Natural killer cell (primary cell): ENCODE results near the gene CERS6. TPM values are rescaled to one million over a fixed set of nuclear protein-coding genes. Genes with fewer than 3 reads are reported as not detected.

Experiments
- ATAC-seq, 3 donors: fragments of 150-1000 bp in 2 of 3; fragments of 200-7000 bp in 1 of 3; cut with Tn5 transposase; 1 replicate in 1 of 3; 2 replicates in 2 of 3; pipeline ENCODE4 v1.10.0; 2021; ENCODE audit warnings: mild to moderate bottlenecking in 2 of 3, moderate library complexity in 2 of 3
- DNase-seq, 2 donors: peaks; one replicate each; pipeline versions ENCODE4 v3.0.0 to v3.0.0-alpha.2; 2013 to 2021; ENCODE audit warnings: mixed read lengths in 1 of 2
- H3K27ac ChIP-seq: one replicate; pipeline ENCODE4 v1.5.1; 2013; ENCODE audit warnings: mild to moderate bottlenecking, low read length
- H3K27me3 ChIP-seq: one replicate; pipeline ENCODE4 v1.6.1; 2013; ENCODE audit warnings: low read length; ENCODE audit not compliant: control insufficient read depth, insufficient read depth
- H3K36me3 ChIP-seq: one replicate; pipeline ENCODE4 v1.6.1; 2013; ENCODE audit warnings: low read length; ENCODE audit not compliant: control insufficient read depth, insufficient read depth
- H3K4me1 ChIP-seq: one replicate; pipeline ENCODE4 v1.6.1; 2013; ENCODE audit warnings: low read length; ENCODE audit not compliant: control insufficient read depth, insufficient read depth
- H3K4me3 ChIP-seq: one replicate; pipeline ENCODE4 v1.5.1; 2013; ENCODE audit warnings: low read length
- H3K9me3 ChIP-seq: one replicate; pipeline ENCODE4 v1.6.1; 2013; ENCODE audit warnings: low read length; ENCODE audit not compliant: control insufficient read depth, insufficient read depth
- H3K27ac Mint-ChIP-seq, 2 donors: one replicate each; pipeline ENCODE4 v1.8.0; 2022; ENCODE audit warnings: mild to moderate bottlenecking in 2 of 2, mixed read lengths in 2 of 2, moderate library complexity in 1 of 2
- H3K27me3 Mint-ChIP-seq, 2 donors: one replicate each; pipeline ENCODE4 v1.8.0; 2022; ENCODE audit warnings: low read depth in 2 of 2, mixed read lengths in 2 of 2
- H3K36me3 Mint-ChIP-seq: one replicate; pipeline ENCODE4 v1.8.0; 2022; ENCODE audit warnings: mixed read lengths
- H3K4me1 Mint-ChIP-seq, 2 donors: one replicate each; pipeline ENCODE4 v1.8.0; 2022; ENCODE audit warnings: mixed read lengths in 2 of 2
- H3K4me3 Mint-ChIP-seq: one replicate; pipeline ENCODE4 v1.8.0; 2022; ENCODE audit warnings: mild to moderate bottlenecking, moderate library complexity, mixed read lengths
- H3K9me3 Mint-ChIP-seq, 2 donors: one replicate each; pipeline ENCODE4 v1.8.0; 2022; ENCODE audit warnings: mixed read lengths in 2 of 2
- CTCF ChIP-seq: fragments of 200-600 bp; IDR thresholded peaks from one replicate; pipeline ENCODE4 v1.8.0; 2022; ENCODE audit warnings: antibody characterized with exemption
- WGBS: methylation state at CpG from one replicate; pipeline ENCODE4 v1.1.7; 2013; ENCODE audit warnings: missing lambda C conversion rate; ENCODE audit not compliant: insufficient coverage; 5-methylcytosine and 5-hydroxymethylcytosine counted together
- intact Hi-C: fragments of 100-400 bp; cut with micrococcal nuclease; formaldehyde crosslinking; loops from one replicate; pipeline ENCODE4 v1.14.2; 2022
- total RNA-seq, 4 donors: library from RNA; stranded (reverse); fragments of 120-200 nt in 1 of 4; gene quantifications; one replicate each; pipeline versions ENCODE4 v1.2.3 to v1.2.4, GENCODE V29; 2013 to 2022

The CERS6 gene
- total RNA-seq, 3 donors from 2014 or later (not counting 1 experiment from before 2014, with no cell fraction given), result 9.1 to 13.5 (median 11.8) TPM

- H3K36me3 Mint-ChIP-seq, result no peaks in the 10 kb centered on the region
- H3K4me3 ChIP-seq, result no peak overlapping the region
Observed at GRCh38 chr2:168687314-168687713, 231.2 kb downstream of the CERS6 start.

GRCh38 chr2:168690381-168690885 is 234.4 kb downstream of the CERS6 start:
- Histone ChIP-seq H3K4me3 (no peak overlapping the region), H3K27me3 (no peaks in the 10 kb centered on the region), H3K27ac (no peak overlapping the region), H3K36me3 (peaks cover under 1% of the 10 kb centered on the region), H3K4me1 (no peaks in the 10 kb centered on the region), H3K9me3 (no peaks in the 10 kb centered on the region)
- ATAC-seq, result no peak
- WGBS, result 81% methylated on average over 1 of the region's 1 CpG
- Mint-ChIP-seq H3K9me3 (no peaks in the 10 kb centered on the region), H3K4me1 (peaks cover 0 to 7% of the 10 kb centered on the region in 2 donors), H3K36me3 (no peaks in the 10 kb centered on the region), H3K4me3 (no peak overlapping the region), H3K27me3 (no peaks in the 10 kb centered on the region), H3K27ac (no peak overlapping the region)
- no peak for DNase-seq
- TF ChIP-seq CTCF, result no peak
- intact Hi-C loops, result no loop called here

More at GRCh38 chr2:168687314-168687713, 231.2 kb downstream of the CERS6 start:
- Histone ChIP-seq H3K27me3 (no peaks in the 10 kb centered on the region), H3K27ac (no peak overlapping the region), H3K36me3 (no peaks in the 10 kb centered on the region), H3K9me3 (no peaks in the 10 kb centered on the region), H3K4me1 (no peaks in the 10 kb centered on the region)
- DNase-seq, result peak in 1 of 2 donors; percentile 43
- Mint-ChIP-seq H3K9me3 (no peaks in the 10 kb centered on the region), H3K4me3 (no peak overlapping the region), H3K27me3 (no peaks in the 10 kb centered on the region), H3K27ac (no peak overlapping the region), H3K4me1 (peaks cover 0 to 7% of the 10 kb centered on the region in 2 donors)
- intact Hi-C loops, result loop anchor here (1.0 kb wide), 1 partner anchor 339 kb away; no protein-coding TSS in a partner anchor
- WGBS, result 82% methylated on average over 3 of the region's 3 CpGs
- TF ChIP-seq CTCF, result peak; percentile 15
- ATAC-seq, result peak in 1 of 3 donors; percentile 35

GRCh38 chr2:168691221-168691620 is 235.1 kb downstream of the CERS6 start:
- Histone ChIP-seq H3K4me3 (no peak overlapping the region), H3K36me3 (peaks cover 5% of the 10 kb centered on the region), H3K9me3 (no peaks in the 10 kb centered on the region), H3K27ac (no peak overlapping the region), H3K4me1 (no peaks in the 10 kb centered on the region), H3K27me3 (no peaks in the 10 kb centered on the region)
- ATAC-seq (no peak), DNase-seq (no peak)
- intact Hi-C loops, result no loop called here
- peaks cover 2% of the 10 kb centered on the region for H3K36me3 Mint-ChIP-seq
- TF ChIP-seq CTCF, result no peak
- no peaks in the 10 kb centered on the region for H3K9me3 Mint-ChIP-seq
- no peaks in the 10 kb centered on the region for H3K4me1 Mint-ChIP-seq
- H3K4me3 Mint-ChIP-seq, result no peak overlapping the region
- H3K27me3 Mint-ChIP-seq, result no peaks in the 10 kb centered on the region
- WGBS, result 100% methylated on average over 1 of the region's 1 CpG
- H3K27ac Mint-ChIP-seq, result no peak overlapping the region
